Measurements from ENCODE around the gene HEATR5A. TPM values are rescaled to one million over a fixed set of nuclear protein-coding genes. Genes with fewer than 3 reads are reported as not detected.

Gene HEATR5A
- total RNA-seq, 6 experiments from 2014 or later, result 13.2 to 20.8 (median 17.6) TPM

GRCh38 chr14:31291210-31291609, 129.1 kb downstream of the HEATR5A start:
- H3K4me1 ChIP-seq, result no peaks in the 10 kb centered on the region
- no peaks in the 10 kb centered on the region for H3K27me3 ChIP-seq
- H3K9me3 ChIP-seq, result no peaks in the 10 kb centered on the region
- H3K36me3 ChIP-seq, result no peaks in the 10 kb centered on the region
- no peak overlapping the region for H3K4me3 ChIP-seq
- H3K27ac ChIP-seq, result no peak overlapping the region
- intact Hi-C loops (cut with DNase I), result no loop called here
- ATAC-seq (no peak), DNase-seq (no peak)
- TF ChIP-seq POLR2A (IDR thresholded peaks at IDR 0.05) (no peak), CTCF (IDR thresholded peaks at IDR 0.05) (no peak)

GRCh38 chr14:31287294-31287972, 132.9 kb downstream of the HEATR5A start:
- TF ChIP-seq CTCF (IDR thresholded peaks at IDR 0.05), result no peak
- no peak for TF ChIP-seq POLR2A (IDR thresholded peaks at IDR 0.05)
- DNase-seq, result no peak
- no peak overlapping the region for H3K4me3 ChIP-seq
- H3K9me3 ChIP-seq, result no peaks in the 10 kb centered on the region
- H3K27me3 ChIP-seq, result no peaks in the 10 kb centered on the region
- H3K27ac ChIP-seq, result no peak overlapping the region
- intact Hi-C loops (cut with DNase I), result no loop called here
- ATAC-seq, result no peak
- WGBS (ENCODE audit: insufficient coverage, low coverage, low lambda C conversion rate, missing lambda C conversion rate), result 83% methylated on average over 2 of the region's 4 CpGs
- no peaks in the 10 kb centered on the region for H3K4me1 ChIP-seq
- H3K36me3 ChIP-seq, result no peaks in the 10 kb centered on the region

- TF ChIP-seq CTCF (IDR thresholded peaks at IDR 0.05) (peak; percentile 28 to 45 (median 40)), POLR2A (IDR thresholded peaks at IDR 0.05) (no peak)
- Histone ChIP-seq H3K27ac (no peak overlapping the region), H3K9me3 (no peaks in the 10 kb centered on the region), H3K4me3 (no peak overlapping the region), H3K36me3 (no peaks in the 10 kb centered on the region), H3K27me3 (no peaks in the 10 kb centered on the region), H3K4me1 (no peaks in the 10 kb centered on the region)
- ATAC-seq, result peak; percentile 68 to 91 (median 82)
- intact Hi-C loops (cut with DNase I), result no loop called here
- 93% methylated on average over 3 of the region's 12 CpGs for WGBS (ENCODE audit: insufficient coverage, low coverage, low lambda C conversion rate, missing lambda C conversion rate)
- DNase-seq, result no peak
Observed at GRCh38 chr14:31286456-31287293, 133.7 kb downstream of the HEATR5A start.

- Histone ChIP-seq H3K4me3 (no peak overlapping the region), H3K36me3 (no peaks in the 10 kb centered on the region), H3K9me3 (no peaks in the 10 kb centered on the region), H3K27ac (no peak overlapping the region), H3K4me1 (no peaks in the 10 kb centered on the region), H3K27me3 (no peaks in the 10 kb centered on the region)
- WGBS (ENCODE audit: insufficient coverage, low coverage, low lambda C conversion rate, missing lambda C conversion rate), result 62% methylated on average over 3 of the region's 3 CpGs
- peak in 1 of 4 donors; percentile 48 for ATAC-seq
- intact Hi-C loops (cut with DNase I), result no loop called here
- TF ChIP-seq POLR2A (IDR thresholded peaks at IDR 0.05) (no peak), CTCF (IDR thresholded peaks at IDR 0.05) (no peak)
- DNase-seq, result no peak
Observed at GRCh38 chr14:31283578-31284252, 136.6 kb downstream of the HEATR5A start.

Measured in right lobe of liver (tissue), 6 donors.